ENCODE results near the gene TMEM86B. TPM values are rescaled to one million over a fixed set of nuclear protein-coding genes. Genes with fewer than 3 reads are reported as not detected.

The TMEM86B gene
- total RNA-seq, 1 donor from 2014 or later: 6.7 TPM

- H3K27me3 Mint-ChIP-seq (ENCODE audit: low read depth): no peaks in the 10 kb centered on the region
- no peak overlapping the region for H3K4me3 Mint-ChIP-seq
- H3K4me1 Mint-ChIP-seq: no peaks in the 10 kb centered on the region
- peaks cover 19% of the 10 kb centered on the region for H3K36me3 Mint-ChIP-seq
- TF ChIP-seq, protein P1, sequence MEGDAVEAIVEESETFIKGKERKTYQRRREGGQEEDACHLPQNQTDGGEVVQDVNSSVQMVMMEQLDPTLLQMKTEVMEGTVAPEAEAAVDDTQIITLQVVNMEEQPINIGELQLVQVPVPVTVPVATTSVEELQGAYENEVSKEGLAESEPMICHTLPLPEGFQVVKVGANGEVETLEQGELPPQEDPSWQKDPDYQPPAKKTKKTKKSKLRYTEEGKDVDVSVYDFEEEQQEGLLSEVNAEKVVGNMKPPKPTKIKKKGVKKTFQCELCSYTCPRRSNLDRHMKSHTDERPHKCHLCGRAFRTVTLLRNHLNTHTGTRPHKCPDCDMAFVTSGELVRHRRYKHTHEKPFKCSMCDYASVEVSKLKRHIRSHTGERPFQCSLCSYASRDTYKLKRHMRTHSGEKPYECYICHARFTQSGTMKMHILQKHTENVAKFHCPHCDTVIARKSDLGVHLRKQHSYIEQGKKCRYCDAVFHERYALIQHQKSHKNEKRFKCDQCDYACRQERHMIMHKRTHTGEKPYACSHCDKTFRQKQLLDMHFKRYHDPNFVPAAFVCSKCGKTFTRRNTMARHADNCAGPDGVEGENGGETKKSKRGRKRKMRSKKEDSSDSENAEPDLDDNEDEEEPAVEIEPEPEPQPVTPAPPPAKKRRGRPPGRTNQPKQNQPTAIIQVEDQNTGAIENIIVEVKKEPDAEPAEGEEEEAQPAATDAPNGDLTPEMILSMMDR (IDR thresholded peaks at IDR 0.05; ENCODE audit: unreplicated experiment): no peak
- no peak overlapping the region for H3K27ac Mint-ChIP-seq
- no peak for DNase-seq (ENCODE audit: low spot score in 2 of 2, unreplicated experiment in 2 of 2)
- H3K9me3 Mint-ChIP-seq: no peaks in the 10 kb centered on the region
Measured at GRCh38 chr19:55242517-55242916, 14.0 kb upstream of the TMEM86B start.

DNA sequence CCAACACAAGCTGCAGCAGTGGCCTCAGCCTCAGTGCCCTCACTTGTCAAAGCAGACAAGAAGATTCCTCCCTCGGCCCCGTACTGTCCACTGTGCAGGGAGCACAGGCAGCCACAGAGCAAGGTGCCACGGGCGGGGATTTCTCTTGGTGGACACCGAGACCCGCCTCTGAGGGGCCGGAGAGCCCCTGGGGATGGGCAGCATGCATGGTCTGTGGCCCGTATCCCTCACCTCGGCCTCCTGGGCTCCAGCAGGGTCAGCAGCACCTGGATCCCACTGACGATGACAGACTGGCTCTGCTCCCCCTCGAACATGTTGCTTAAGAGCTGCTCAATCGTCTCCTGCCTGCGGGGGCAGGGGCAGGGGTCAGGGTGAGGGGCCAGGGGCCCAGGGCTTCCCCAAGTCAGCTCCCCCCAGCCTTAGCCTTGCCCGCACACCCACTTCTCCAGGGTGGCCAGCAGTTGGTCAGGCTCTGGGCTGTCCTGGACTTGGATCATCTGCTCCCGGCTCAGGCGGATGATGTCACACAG, 13.4 kb upstream of the TMEM86B start:
- H3K36me3 Mint-ChIP-seq: peaks cover 24% of the 10 kb centered on the region
- no peaks in the 10 kb centered on the region for H3K4me1 Mint-ChIP-seq
- no peaks in the 10 kb centered on the region for H3K27me3 Mint-ChIP-seq (ENCODE audit: low read depth)
- no peak for DNase-seq (ENCODE audit: low spot score in 2 of 2, unreplicated experiment in 2 of 2)
- H3K27ac Mint-ChIP-seq: no peak overlapping the region
- no peak overlapping the region for H3K4me3 Mint-ChIP-seq
- TF ChIP-seq, protein P1 (IDR thresholded peaks at IDR 0.05; ENCODE audit: unreplicated experiment): no peak
- H3K9me3 Mint-ChIP-seq: no peaks in the 10 kb centered on the region

GRCh38 chr19:55241143-55241934, 12.8 kb upstream of the TMEM86B start:
- TF ChIP-seq, protein P1 (IDR thresholded peaks at IDR 0.05; ENCODE audit: unreplicated experiment): no peak
- H3K4me1 Mint-ChIP-seq: no peaks in the 10 kb centered on the region
- H3K9me3 Mint-ChIP-seq: no peaks in the 10 kb centered on the region
- H3K4me3 Mint-ChIP-seq: no peak overlapping the region
- H3K27me3 Mint-ChIP-seq (ENCODE audit: low read depth): no peaks in the 10 kb centered on the region
- H3K27ac Mint-ChIP-seq: no peak overlapping the region
- peaks cover 30% of the 10 kb centered on the region for H3K36me3 Mint-ChIP-seq
- no peak for DNase-seq (ENCODE audit: low spot score in 2 of 2, unreplicated experiment in 2 of 2)

DNA sequence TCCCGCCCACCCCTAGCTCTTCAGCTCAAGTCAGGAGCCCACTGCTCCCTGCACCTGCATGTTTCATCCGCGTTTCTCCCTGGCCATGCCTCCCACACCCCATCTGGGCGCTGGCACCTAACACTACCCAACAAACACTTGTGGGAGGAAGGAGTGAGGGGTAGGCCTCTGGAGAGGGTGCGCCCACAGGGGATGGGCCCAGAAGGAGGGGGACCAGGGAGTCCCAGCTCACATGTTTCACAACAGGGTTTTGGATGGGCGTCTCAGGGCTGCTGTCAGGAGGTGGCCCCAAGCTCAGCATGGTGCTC, 12.1 kb upstream of the TMEM86B start:
- no peak for DNase-seq (ENCODE audit: low spot score in 2 of 2, unreplicated experiment in 2 of 2)
- Mint-ChIP-seq H3K9me3 (no peaks in the 10 kb centered on the region), H3K4me1 (no peaks in the 10 kb centered on the region), H3K27ac (no peak overlapping the region), H3K27me3 (ENCODE audit: low read depth) (no peaks in the 10 kb centered on the region), H3K36me3 (peaks cover 34% of the 10 kb centered on the region), H3K4me3 (no peak overlapping the region)
- TF ChIP-seq, protein P1 (IDR thresholded peaks at IDR 0.05; ENCODE audit: unreplicated experiment): no peak

- Mint-ChIP-seq H3K27me3 (ENCODE audit: low read depth) (no peaks in the 10 kb centered on the region), H3K4me1 (no peaks in the 10 kb centered on the region), H3K9me3 (no peaks in the 10 kb centered on the region), H3K36me3 (peaks cover 46% of the 10 kb centered on the region), H3K27ac (no peak overlapping the region), H3K4me3 (no peak overlapping the region)
- TF ChIP-seq, protein P1 (IDR thresholded peaks at IDR 0.05; ENCODE audit: unreplicated experiment): no peak
- DNase-seq (ENCODE audit: low spot score in 2 of 2, unreplicated experiment in 2 of 2): no peak
Measured at GRCh38 chr19:55239004-55239403, 10.4 kb upstream of the TMEM86B start.
